ENCODE results near the gene CTSS.

The CTSS gene

DNA sequence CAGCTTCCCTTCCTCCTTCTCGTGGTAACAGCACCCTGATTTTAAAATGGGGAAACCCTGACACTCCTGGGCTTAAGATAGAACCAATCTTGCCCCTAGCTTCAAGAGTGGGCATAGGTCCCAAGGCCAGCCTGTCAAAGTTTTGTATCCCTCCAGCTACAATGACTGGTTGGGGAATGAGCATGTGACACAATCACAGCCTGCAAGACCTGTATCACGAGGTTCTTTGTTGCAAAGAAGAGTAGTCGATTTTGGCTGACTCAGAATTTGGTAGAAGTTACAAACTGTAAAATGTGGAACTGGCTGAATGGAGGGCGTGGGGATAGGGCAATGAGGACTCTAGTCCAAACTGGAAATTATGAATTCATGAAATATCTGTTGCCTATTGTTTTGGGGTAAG is 23.8 kb upstream of the CTSS start:
- no peak for TF ChIP-seq GATA2 (IDR thresholded peaks at IDR 0.05; ENCODE audit: low read depth, low read length)

DNA sequence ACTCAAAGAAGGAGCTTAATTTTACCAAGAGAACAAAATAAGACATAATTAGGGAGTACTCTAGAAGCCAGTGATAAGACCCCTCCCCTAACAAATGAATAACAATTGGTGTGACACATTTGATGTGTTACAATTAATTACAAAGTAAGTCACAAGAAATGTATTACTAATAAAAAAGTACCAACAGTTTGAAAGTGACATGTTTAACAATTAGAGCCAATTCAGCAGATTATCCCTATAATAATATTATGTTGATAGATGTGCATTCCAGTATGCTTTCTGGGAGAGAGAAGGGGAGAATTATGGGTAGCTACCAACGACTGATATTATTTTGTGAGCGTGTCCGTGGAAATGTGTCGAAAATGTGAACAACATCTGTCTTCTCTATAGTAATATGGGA is 23.4 kb upstream of the CTSS start:
- no peak for TF ChIP-seq GATA2 (IDR thresholded peaks at IDR 0.05; ENCODE audit: low read depth, low read length)
- TF ChIP-seq GATA3 (IDR thresholded peaks at IDR 0.05; ENCODE audit: low read depth, low read length), result no peak

DNA sequence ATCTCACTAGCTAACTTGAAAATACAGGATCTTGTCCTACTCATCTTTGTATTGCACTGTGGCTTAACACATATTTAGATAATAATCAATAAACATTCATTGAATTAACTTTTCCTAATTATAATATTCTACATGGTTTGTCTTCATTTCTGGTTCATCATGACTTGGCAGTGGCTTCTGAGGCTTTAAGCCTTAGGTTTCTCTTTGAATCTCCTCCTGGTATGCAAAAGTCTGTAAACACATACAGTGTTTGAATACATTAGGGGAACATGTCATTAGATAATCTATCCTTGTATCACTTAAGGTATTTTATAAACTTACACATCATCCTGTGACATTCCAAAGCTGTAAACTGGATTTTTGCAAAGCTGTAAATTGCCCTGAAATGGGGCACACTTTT is 21.9 kb upstream of the CTSS start:
- TF ChIP-seq GATA3 (IDR thresholded peaks at IDR 0.05; ENCODE audit: low read depth, low read length) (no peak), GATA2 (IDR thresholded peaks at IDR 0.05; ENCODE audit: low read depth, low read length) (no peak)

DNA sequence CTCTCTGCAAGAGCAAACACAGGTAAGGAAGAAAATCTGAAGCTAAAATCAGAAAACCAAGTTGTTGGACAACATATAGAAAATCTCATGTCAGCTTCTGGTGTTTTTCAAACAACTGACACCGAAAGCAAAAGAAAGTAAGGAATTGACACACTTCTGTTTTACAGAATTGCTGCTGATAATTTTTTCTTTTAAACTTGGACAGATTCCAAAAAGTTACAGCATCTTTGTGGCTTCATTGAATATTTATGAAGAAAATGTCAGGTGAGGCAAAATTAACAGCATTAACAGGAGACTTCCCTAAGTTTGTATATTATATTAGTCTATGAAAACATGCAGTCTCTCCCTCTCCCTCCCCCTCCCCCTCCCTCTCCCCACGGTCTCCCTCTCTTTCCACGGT is 14.9 kb upstream of the CTSS start:
- no peak for TF ChIP-seq GATA2 (IDR thresholded peaks at IDR 0.05; ENCODE audit: low read depth, low read length)
- no peak for TF ChIP-seq GATA3 (IDR thresholded peaks at IDR 0.05; ENCODE audit: low read depth, low read length)

DNA sequence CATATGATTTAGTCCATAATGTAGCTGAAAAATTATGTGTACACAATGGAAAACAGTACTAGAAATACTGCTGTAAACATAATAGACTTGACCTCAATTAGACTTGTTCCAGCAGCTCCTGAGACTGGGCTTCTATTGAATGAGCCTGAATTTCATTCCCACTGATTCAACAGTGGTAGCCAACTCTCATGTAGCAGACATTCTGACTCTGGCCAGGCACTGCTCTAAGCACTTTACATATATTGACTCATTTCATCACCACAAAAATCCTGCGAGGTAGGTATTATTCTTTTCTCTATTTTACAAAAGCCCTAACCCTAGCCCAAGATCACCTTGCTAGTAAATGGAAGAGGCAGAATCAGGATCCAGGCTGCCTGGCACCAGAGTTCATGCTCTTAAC is 12.8 kb upstream of the CTSS start:
- TF ChIP-seq GATA2 (IDR thresholded peaks at IDR 0.05; ENCODE audit: low read depth, low read length), result no peak
- no peak for TF ChIP-seq GATA3 (IDR thresholded peaks at IDR 0.05; ENCODE audit: low read depth, low read length)

DNA sequence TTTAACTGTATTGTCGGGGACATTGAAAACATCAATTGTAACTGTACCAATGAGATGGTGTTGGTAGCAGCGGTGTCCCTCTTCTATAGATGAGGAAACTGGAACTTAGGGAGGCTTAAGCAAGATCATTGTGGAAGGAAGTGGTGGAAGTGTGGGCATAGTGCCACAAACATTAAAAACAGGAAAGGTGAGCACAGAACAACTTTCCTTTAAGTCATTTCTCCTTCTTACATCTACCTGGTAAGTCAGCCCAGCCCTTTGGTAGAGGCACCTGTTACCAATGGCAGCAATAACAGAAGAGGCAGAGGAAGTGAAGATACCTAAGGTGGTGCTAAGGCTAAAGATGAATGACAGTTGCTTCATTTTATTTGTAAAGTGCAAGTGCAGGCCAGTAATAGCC is 12.0 kb upstream of the CTSS start:
- TF ChIP-seq GATA2 (IDR thresholded peaks at IDR 0.05; ENCODE audit: low read depth, low read length) (no peak), GATA3 (IDR thresholded peaks at IDR 0.05; ENCODE audit: low read depth, low read length) (no peak)

DNA sequence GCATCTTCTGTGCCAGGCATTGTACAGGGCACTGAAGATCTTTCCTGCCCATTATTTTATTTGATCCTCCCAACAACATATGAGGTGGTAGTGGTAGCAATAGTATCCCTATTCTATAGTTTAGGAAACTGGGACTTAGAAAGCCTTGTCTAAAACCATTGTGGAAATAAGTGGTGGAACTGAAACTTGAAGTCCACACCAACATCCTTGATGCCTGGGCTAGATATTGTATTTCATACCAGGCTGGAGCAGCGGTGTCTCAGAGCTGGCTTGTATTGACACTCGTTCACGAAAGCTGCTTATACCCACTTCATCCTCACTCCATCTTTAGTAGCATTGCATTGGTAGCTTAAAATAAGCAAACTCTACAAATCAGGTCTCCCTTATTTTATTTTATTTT is 9.7 kb upstream of the CTSS start:
- TF ChIP-seq GATA2 (IDR thresholded peaks at IDR 0.05; ENCODE audit: low read depth, low read length) (no peak), GATA3 (IDR thresholded peaks at IDR 0.05; ENCODE audit: low read depth, low read length) (no peak)

DNA sequence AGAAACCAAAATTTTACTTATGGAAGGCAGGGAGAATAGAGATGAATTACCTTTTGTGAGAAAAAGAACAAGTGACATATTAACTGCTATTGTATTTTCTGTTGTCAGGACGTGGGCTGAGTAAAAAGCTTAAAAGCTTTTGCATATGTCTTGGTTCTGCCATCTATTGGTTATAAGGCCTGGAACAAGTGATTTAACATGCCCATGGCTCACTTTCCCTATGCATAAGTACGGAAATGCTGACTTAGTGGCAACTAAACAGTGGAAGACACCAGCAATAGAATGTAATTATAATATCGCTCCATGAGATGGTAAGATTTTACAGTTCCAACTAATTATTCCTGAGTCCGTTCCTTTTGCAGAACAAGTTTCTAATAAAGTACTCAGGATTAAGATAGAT is 6.7 kb upstream of the CTSS start:
- TF ChIP-seq GATA3 (IDR thresholded peaks at IDR 0.05; ENCODE audit: low read depth, low read length), result no peak
- no peak for TF ChIP-seq GATA2 (IDR thresholded peaks at IDR 0.05; ENCODE audit: low read depth, low read length)

DNA sequence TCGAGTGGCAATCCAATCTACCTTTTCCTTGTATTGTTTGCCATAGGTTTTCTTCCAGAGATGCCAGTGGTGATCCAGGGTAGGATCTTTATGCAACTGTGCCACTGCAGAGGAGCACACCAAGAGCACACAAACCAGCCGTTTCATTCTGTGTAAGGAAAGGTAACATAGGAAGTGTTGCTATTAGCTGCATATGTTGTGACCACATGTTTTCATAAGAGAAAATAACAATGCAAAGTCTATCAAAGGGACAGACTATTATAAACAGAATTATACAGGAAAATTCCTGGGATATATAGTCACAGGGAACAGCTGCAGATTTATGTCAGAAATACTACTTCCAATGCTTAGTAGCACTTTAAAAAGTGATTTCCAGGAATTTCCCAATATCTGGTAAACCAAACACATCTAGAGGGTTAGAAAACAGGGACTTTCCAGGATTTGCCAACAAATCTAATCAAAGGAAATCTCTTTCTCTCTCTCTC is 919 bp downstream of the CTSS start:
- TF ChIP-seq GATA2 (IDR thresholded peaks at IDR 0.05; ENCODE audit: low read depth, low read length) (no peak), GATA3 (IDR thresholded peaks at IDR 0.05; ENCODE audit: low read depth, low read length) (no peak)

DNA sequence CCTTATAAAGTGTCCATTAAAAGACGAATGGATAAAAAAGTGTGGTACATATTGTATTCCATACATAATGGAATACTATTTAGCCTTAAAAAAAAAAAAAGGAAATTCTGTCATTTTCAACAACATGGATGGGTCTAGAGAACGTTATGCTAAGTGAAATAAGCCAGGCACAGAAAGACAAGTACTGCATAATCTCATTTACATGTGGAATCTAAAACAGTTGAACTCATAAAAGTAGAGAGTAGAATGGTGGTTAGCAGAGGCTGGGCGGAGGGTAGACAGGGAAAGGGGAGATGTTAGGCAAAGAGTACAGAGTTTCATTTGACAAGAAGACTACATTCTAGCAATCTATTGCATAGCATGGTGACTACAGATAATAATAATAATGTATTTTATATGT is 2.6 kb downstream of the CTSS start:
- TF ChIP-seq GATA3 (IDR thresholded peaks at IDR 0.05; ENCODE audit: low read depth, low read length), result no peak

DNA sequence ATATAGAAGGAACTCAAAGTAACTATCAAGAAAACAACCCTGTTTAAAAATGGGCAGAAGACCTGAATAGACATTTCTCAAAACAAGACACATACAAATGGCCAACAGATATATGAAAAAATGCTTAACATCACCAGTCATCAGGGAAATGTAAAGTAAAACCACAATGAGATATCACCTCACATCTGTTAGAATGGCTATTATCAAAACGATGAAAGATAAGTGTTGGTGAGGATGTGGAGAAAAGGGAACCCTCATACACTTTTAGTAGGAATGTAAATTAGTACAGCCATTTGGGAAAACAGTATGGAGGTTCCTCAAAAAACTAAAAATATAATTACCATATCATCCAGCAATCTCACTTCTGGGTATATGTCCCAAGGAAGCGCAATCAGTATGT is 3.0 kb downstream of the CTSS start:
- TF ChIP-seq GATA3 (IDR thresholded peaks at IDR 0.05; ENCODE audit: low read depth, low read length) (no peak), GATA2 (IDR thresholded peaks at IDR 0.05; ENCODE audit: low read depth, low read length) (no peak)

DNA sequence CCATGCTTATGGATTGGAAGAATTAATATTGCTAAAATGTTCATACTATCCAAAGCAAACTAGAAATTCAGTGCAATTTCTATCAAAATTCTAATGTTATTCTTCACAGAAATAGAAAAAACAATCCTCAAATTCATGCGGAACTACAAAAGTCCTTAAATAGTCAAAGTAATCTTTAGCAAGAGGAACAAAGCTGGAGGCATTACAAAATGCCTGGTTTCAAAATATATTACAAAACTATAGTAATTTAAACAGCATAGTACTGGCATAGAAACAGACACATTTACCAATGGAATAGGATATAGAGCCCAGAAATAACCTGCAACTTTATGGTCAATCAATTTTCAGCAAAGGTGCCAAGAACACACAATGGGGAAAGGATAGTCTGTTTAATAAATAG is 3.8 kb downstream of the CTSS start:
- TF ChIP-seq GATA2 (IDR thresholded peaks at IDR 0.05; ENCODE audit: low read depth, low read length) (no peak), GATA3 (IDR thresholded peaks at IDR 0.05; ENCODE audit: low read depth, low read length) (no peak)

DNA sequence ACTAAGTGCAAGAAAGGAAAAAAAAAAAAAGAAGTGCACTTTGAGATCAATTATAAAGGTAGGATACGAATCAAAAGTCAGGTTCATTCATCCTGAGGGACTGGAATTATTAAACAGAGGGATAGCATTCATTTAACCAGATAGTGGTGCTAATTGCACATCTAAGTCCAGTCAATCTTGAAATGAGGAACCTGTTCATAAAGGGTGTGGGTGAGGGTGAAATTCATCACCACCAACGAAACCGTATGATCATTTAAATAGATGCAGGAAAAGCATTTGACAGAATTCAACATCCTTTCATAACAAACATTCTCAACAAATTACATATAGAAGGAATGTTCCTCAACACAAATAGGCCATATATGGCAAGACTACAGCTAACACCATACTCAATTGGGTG is 5.6 kb downstream of the CTSS start:
- TF ChIP-seq GATA3 (IDR thresholded peaks at IDR 0.05; ENCODE audit: low read depth, low read length) (no peak), GATA2 (IDR thresholded peaks at IDR 0.05; ENCODE audit: low read depth, low read length) (no peak)

DNA sequence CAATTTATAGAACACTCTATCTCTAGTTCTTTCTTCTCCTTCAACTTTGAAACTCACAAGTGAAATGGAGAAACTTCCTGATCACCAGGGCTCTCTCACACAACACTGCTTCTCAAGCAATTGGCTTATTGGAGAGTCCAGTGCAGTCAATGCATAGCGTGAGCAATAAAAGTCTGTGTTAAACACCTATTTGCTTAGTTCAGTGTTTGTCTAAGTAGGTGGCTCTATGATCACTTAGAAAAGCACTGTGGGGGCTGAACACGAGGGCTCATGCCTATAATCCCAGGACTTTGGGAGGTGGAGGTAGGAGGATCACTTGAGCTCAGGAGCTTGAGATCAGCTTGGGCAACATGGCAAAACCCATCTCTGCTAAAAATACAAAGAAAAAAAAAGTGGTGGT is 12.2 kb downstream of the CTSS start:
- no peak for TF ChIP-seq GATA2 (IDR thresholded peaks at IDR 0.05; ENCODE audit: low read depth, low read length)
- TF ChIP-seq GATA3 (IDR thresholded peaks at IDR 0.05; ENCODE audit: low read depth, low read length), result no peak

DNA sequence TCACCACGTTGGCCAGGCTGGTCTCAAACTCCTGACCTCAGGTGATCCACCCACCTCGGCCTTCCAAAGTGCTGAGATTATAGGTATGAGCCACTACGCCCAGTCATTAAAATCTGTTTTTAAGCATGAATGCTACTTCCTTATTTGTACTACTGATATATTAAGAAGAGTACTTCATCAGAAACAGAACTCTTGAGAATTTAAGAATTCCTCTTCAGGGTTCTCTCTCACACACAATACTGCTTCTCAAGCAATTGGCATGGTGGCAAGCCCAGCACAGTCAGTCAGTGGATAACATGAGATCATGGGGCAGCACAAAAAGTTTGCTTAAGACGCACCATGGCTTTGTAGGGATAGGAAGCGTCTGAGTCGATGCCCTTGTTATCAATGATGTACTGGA is 14.1 kb downstream of the CTSS start:
- TF ChIP-seq GATA2 (IDR thresholded peaks at IDR 0.05; ENCODE audit: low read depth, low read length) (no peak), GATA3 (IDR thresholded peaks at IDR 0.05; ENCODE audit: low read depth, low read length) (no peak)

DNA sequence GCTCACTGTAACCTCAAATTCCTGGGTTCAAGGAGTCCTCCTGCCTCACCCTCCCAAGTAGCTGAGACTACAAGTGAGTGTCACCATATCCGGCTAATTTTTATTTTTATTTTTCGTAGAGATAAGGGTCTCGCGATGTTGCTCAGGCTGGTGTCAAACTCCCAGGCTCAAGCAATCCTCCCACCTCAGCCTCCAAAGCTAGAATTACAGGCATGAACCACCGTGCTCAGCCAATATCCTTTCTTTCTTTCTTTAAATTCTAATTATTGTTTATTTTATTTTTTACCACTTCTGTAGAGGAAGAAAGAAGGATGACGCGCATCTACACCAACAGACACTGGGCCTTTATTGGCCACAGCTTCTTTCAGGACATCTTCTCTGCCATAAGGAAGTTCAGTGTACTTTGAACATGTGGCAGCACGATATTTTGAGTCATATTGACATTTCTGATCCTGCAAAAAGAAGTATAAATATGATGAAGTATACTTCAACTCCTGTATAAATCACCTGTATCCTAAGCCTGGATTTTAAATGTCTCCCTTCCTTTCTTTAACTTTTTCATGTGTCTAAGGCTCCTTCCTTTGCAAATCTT is 15.8 kb downstream of the CTSS start:
- TF ChIP-seq GATA2 (IDR thresholded peaks at IDR 0.05; ENCODE audit: low read depth, low read length), result no peak
- no peak for TF ChIP-seq GATA3 (IDR thresholded peaks at IDR 0.05; ENCODE audit: low read depth, low read length)
